Measurements from ENCODE around the gene EGFL6.

EGFL6 gene

GRCh38 chrX:13551610-13552009 is 17.8 kb upstream of the EGFL6 start:
- Histone ChIP-seq H3K9ac (ENCODE audit: low read depth, low read length, poor library complexity, severe bottlenecking) (no peak overlapping the region), H3K36me3 (ENCODE audit: insufficient read depth, low read length) (no peaks in the 10 kb centered on the region), H3K9me3 (ENCODE audit: insufficient read depth, low read depth, low read length) (no peaks in the 10 kb centered on the region), H2AFZ (ENCODE audit: low read length) (no peak overlapping the region), H3K9me2 (replicated peaks; ENCODE audit: low read depth, low read length) (no peaks in the 10 kb centered on the region), H3K79me2 (ENCODE audit: insufficient read depth, low read length) (no peaks in the 10 kb centered on the region), H3K27me3 (ENCODE audit: insufficient read depth, low read length, poor library complexity, severe bottlenecking) (no peaks in the 10 kb centered on the region), H3K4me1 (ENCODE audit: insufficient read depth, low read length, poor library complexity, severe bottlenecking) (no peaks in the 10 kb centered on the region), H3K4me3 (ENCODE audit: low read length, poor library complexity, severe bottlenecking) (no peak overlapping the region), H3K4me2 (ENCODE audit: low read depth, low read length, poor library complexity, severe bottlenecking) (no peak overlapping the region), H4K20me1 (ENCODE audit: insufficient read depth, low read length, poor library complexity, severe bottlenecking) (no peaks in the 10 kb centered on the region), H3F3A (ENCODE audit: low read depth) (no peaks in the 10 kb centered on the region)
- TF ChIP-seq CTCF (conservative IDR thresholded peaks at IDR 0.05; ENCODE audit: low read length) (no peak), EZH2phosphoT487 (IDR thresholded peaks at IDR 0.05; ENCODE audit: borderline replicate concordance) (no peak)

- H3K27me3 ChIP-seq (ENCODE audit: insufficient read depth, low read length, poor library complexity, severe bottlenecking) = no peaks in the 10 kb centered on the region
- H3K9me2 ChIP-seq (replicated peaks; ENCODE audit: low read depth, low read length) = no peaks in the 10 kb centered on the region
- no peak overlapping the region for H3K9ac ChIP-seq (ENCODE audit: low read depth, low read length, poor library complexity, severe bottlenecking)
- no peak overlapping the region for H3K4me2 ChIP-seq (ENCODE audit: low read depth, low read length, poor library complexity, severe bottlenecking)
- no peaks in the 10 kb centered on the region for H3K36me3 ChIP-seq (ENCODE audit: insufficient read depth, low read length)
- no peak overlapping the region for H3K4me3 ChIP-seq (ENCODE audit: low read length, poor library complexity, severe bottlenecking)
- H2AFZ ChIP-seq (ENCODE audit: low read length) = no peak overlapping the region
- no peaks in the 10 kb centered on the region for H3K9me3 ChIP-seq (ENCODE audit: insufficient read depth, low read depth, low read length)
- H3K79me2 ChIP-seq (ENCODE audit: insufficient read depth, low read length) = no peaks in the 10 kb centered on the region
- TF ChIP-seq EZH2phosphoT487 (IDR thresholded peaks at IDR 0.05; ENCODE audit: borderline replicate concordance) (no peak), CTCF (conservative IDR thresholded peaks at IDR 0.05; ENCODE audit: low read length) (no peak)
- no peaks in the 10 kb centered on the region for H3F3A ChIP-seq (ENCODE audit: low read depth)
- H4K20me1 ChIP-seq (ENCODE audit: insufficient read depth, low read length, poor library complexity, severe bottlenecking) = no peaks in the 10 kb centered on the region
- H3K4me1 ChIP-seq (ENCODE audit: insufficient read depth, low read length, poor library complexity, severe bottlenecking) = no peaks in the 10 kb centered on the region
These were observed 16.5 kb upstream of the EGFL6 start for GRCh38 chrX:13552892-13553291.

- TF ChIP-seq CTCF (conservative IDR thresholded peaks at IDR 0.05; ENCODE audit: low read length) (no peak), EZH2phosphoT487 (IDR thresholded peaks at IDR 0.05; ENCODE audit: borderline replicate concordance) (no peak)
- H3K79me2 ChIP-seq (ENCODE audit: insufficient read depth, low read length) = no peaks in the 10 kb centered on the region
These were observed 3.9 kb upstream of the EGFL6 start for GRCh38 chrX:13565511-13565910.

More at GRCh38 chrX:13565511-13565910, 3.9 kb upstream of the EGFL6 start:
- H3F3A ChIP-seq (ENCODE audit: low read depth) = no peaks in the 10 kb centered on the region
- no peaks in the 10 kb centered on the region for H4K20me1 ChIP-seq (ENCODE audit: insufficient read depth, low read length, poor library complexity, severe bottlenecking)
- H3K9me3 ChIP-seq (ENCODE audit: insufficient read depth, low read depth, low read length) = no peaks in the 10 kb centered on the region
- no peaks in the 10 kb centered on the region for H3K27me3 ChIP-seq (ENCODE audit: insufficient read depth, low read length, poor library complexity, severe bottlenecking)
- no peaks in the 10 kb centered on the region for H3K36me3 ChIP-seq (ENCODE audit: insufficient read depth, low read length)
- H3K4me2 ChIP-seq (ENCODE audit: low read depth, low read length, poor library complexity, severe bottlenecking) = no peak overlapping the region
- H3K9ac ChIP-seq (ENCODE audit: low read depth, low read length, poor library complexity, severe bottlenecking) = no peak overlapping the region
- no peaks in the 10 kb centered on the region for H3K4me1 ChIP-seq (ENCODE audit: insufficient read depth, low read length, poor library complexity, severe bottlenecking)
- H3K4me3 ChIP-seq (ENCODE audit: low read length, poor library complexity, severe bottlenecking) = no peak overlapping the region
- H3K9me2 ChIP-seq (replicated peaks; ENCODE audit: low read depth, low read length) = no peaks in the 10 kb centered on the region
- H2AFZ ChIP-seq (ENCODE audit: low read length) = no peak overlapping the region

All from Loucy (cell line).